Esophagus (tissue), 2 donors: ENCODE measurements around the gene KRTAP4-12. TPM values are rescaled to one million over a fixed set of nuclear protein-coding genes. Genes with fewer than 3 reads are reported as not detected.
"Not testable (repeated sequence)": the region's sequence is repeated elsewhere in the genome, so short reads cannot be mapped to it uniquely, and the experiment has no call there.

Experiments used
- H3K27ac ChIP-seq, 2 donors: one replicate each; pipeline ENCODE4 v1.5.1; 2013; ENCODE audit warnings: low read depth in 2 of 2, mild to moderate bottlenecking in 2 of 2, inconsistent platforms in 1 of 2, low read length in 1 of 2, moderate library complexity in 1 of 2
- H3K27me3 ChIP-seq, 2 donors: one replicate each; pipeline ENCODE4 v1.6.1; 2013; ENCODE audit warnings: low read length in 2 of 2, control low read depth in 1 of 2, mild to moderate bottlenecking in 1 of 2; ENCODE audit not compliant: insufficient read depth in 2 of 2, control insufficient read depth in 1 of 2
- H3K36me3 ChIP-seq, 2 donors: one replicate each; pipeline ENCODE4 v1.6.1; 2013; ENCODE audit warnings: low read length in 1 of 2; ENCODE audit not compliant: control insufficient read depth in 2 of 2, insufficient read depth in 2 of 2
- H3K4me1 ChIP-seq, 2 donors: one replicate each; pipeline ENCODE4 v1.6.1; 2013; ENCODE audit warnings: low read length in 1 of 2; ENCODE audit not compliant: control insufficient read depth in 2 of 2, insufficient read depth in 2 of 2
- H3K4me3 ChIP-seq, 2 donors: one replicate each; pipeline ENCODE4 v1.5.1; 2013; ENCODE audit warnings: low read length in 2 of 2, mild to moderate bottlenecking in 2 of 2, low read depth in 1 of 2, moderate library complexity in 1 of 2
- H3K9me3 ChIP-seq, 2 donors: one replicate each; pipeline ENCODE4 v1.6.1; 2013; ENCODE audit warnings: mild to moderate bottlenecking in 2 of 2, low read depth in 1 of 2, low read length in 1 of 2, moderate library complexity in 1 of 2; ENCODE audit not compliant: control insufficient read depth in 2 of 2, insufficient read depth in 1 of 2
- WGBS, 2 donors: extraction: QIAGEN DNeasy Blood & Tissue Kit; methylation state at CpG; one replicate each; pipeline ENCODE4 v1.1.7; 2013; 5-methylcytosine and 5-hydroxymethylcytosine counted together
- polyA plus RNA-seq, 2 donors: library from polyadenylated mRNA; stranded (reverse); fragments of 200-250 nt; gene quantifications; one replicate each; pipeline ENCODE4 v1.2.3, GENCODE V29; 2013
- donor health status: healthy with polysubstance abuse.
- donor health status: Bipolar disorder and iron deficiency.

KRTAP4-12 gene
- polyA plus RNA-seq, 2 donors: not detected

DNA sequence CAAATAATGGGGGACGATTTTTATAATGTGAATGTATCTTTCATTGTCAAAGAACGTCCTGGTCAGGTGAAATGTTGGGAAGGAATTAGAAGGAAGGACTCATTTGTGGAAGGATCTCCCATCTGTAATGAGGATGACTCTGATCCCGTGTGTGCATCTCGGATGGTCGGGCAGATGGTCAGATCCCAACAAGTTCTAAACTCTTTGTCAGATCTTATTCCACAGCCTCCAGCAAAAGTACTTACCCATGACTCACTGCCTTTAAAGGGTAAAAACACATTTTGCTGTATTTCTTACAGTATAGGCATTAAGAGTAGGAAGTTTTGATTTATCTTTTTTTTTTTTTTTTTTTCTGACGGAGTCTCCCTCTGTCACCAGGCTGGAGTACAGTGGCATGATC lies 25.5 kb downstream of the KRTAP4-12 start:
- H3K36me3 ChIP-seq: no peaks in the 10 kb centered on the region
- H3K27ac ChIP-seq: no peak overlapping the region
- no peaks in the 10 kb centered on the region for H3K27me3 ChIP-seq
- no peak overlapping the region for H3K4me3 ChIP-seq
- 50 to 60% methylated on average over 5 to 6 of the region's 6 CpGs for WGBS, 2 donors
- no peaks in the 10 kb centered on the region for H3K4me1 ChIP-seq
- no peaks in the 10 kb centered on the region for H3K9me3 ChIP-seq

GRCh38 chr17:41098042-41098441 lies 25.9 kb downstream of the KRTAP4-12 start, which contains the start of gene KRTAP4-8:
Gene KRTAP4-8, minus strand, starts transcription at chr17:41098142. Its CDS starts 58 bp downstream, at chr17:41098084.
- Histone ChIP-seq H3K27me3 (no peaks in the 10 kb centered on the region), H3K27ac (no peak within 1 kb of the TSS), H3K36me3 (no peaks in the 10 kb centered on the region), H3K4me1 (no peaks in the 10 kb centered on the region), H3K4me3 (no peak within 1 kb of the TSS), H3K9me3 (no peaks in the 10 kb centered on the region)
- 59 to 64% methylated on average over 4 of the region's 4 CpGs for WGBS, 2 donors

DNA sequence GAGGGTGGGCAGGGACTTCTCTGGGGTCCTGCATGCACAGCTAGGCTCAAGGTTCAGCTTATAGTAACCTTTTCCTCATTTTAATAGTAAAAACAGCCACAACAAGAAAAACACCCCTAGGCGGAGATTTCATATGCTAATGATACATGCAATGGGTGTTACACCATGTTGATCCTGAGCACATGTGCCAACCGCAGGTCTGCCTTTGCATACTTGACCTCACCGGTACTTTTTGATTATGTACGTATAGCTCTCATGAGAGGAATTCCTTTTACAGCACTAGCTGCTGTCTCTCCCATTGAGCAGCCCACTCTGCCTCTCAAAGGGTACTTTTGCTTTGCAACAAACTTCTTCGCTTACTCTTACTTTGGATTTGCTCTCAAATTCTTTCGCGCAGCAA lies 27.9 kb downstream of the KRTAP4-12 start:
- Histone ChIP-seq H3K4me3 (no peak overlapping the region), H3K27ac (no peak overlapping the region), H3K4me1 (no peaks in the 10 kb centered on the region), H3K9me3 (no peaks in the 10 kb centered on the region), H3K27me3 (no peaks in the 10 kb centered on the region), H3K36me3 (no peaks in the 10 kb centered on the region)
- 86 to 89% methylated on average over 7 of the region's 7 CpGs for WGBS, 2 donors

DNA sequence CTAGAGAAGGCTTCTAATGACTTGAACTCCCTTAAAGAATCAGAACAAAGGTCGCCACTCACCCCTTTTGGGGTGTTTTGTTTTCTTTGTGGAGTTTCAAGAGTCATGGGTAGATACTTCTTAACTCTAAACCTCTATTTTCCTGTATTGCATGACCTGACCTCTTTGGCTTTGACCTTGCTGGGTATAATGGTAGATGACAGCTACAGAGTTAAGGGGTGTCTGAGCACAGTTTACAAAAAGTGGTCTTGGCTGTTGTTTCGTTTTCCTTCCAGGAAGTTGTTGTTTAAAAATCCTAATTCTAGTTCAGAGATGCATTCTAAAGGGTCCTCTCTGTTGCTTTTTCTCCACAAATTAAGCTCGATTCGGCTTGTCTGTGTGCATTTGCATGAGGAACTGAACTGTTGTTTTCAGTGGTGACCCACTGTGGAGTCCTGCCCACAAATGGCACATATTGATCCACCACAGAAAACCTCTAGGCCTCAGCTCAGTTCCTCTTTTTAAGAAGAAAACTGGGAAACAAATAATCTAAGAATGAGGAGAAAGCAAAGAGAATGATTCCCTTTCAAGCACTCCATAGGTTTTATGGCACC lies 35.1 kb downstream of the KRTAP4-12 start:
- not testable (repeated sequence) for H3K36me3 ChIP-seq, H3K27me3 ChIP-seq, H3K4me1 ChIP-seq, H3K4me3 ChIP-seq, H3K9me3 ChIP-seq, H3K27ac ChIP-seq
- WGBS, 2 donors: 58 to 69% methylated on average over 4 of the region's 4 CpGs

- H3K4me3 ChIP-seq, H3K9me3 ChIP-seq, H3K27me3 ChIP-seq, H3K4me1 ChIP-seq, H3K27ac ChIP-seq, H3K36me3 ChIP-seq: not testable (repeated sequence)
- 77 to 88% methylated on average over 12 to 14 of the region's 14 CpGs for WGBS, 2 donors
These were observed 39.7 kb downstream of the KRTAP4-12 start, which contains the start of gene KRTAP4-7 for GRCh38 chr17:41084100-41084856. Gene KRTAP4-7, plus strand, starts transcription at chr17:41084150. Its CDS starts 57 bp downstream, at chr17:41084207.

DNA sequence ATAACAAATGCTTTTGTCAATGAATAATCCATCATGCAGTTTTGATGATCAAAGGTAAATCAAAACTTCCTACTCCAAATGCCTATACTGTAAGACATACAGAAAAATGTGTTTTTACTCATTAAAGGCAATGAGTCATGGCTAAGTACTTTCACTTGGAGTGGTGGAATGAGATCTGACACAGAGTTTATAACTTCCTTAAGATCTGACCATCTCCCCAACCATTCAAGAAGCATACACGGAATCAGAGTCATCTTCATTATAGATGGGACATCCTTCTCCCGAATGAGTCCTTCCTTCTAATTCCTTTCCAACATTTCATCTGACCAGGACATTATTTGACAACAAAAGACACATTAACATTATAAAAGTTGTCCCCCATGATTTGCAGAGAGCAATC lies 40.6 kb downstream of the KRTAP4-12 start:
- H3K4me1 ChIP-seq, H3K36me3 ChIP-seq, H3K4me3 ChIP-seq, H3K27me3 ChIP-seq, H3K27ac ChIP-seq, H3K9me3 ChIP-seq: not testable (repeated sequence)
- 49 to 72% methylated on average over 2 of the region's 2 CpGs for WGBS, 2 donors

- no peak overlapping the region for H3K27ac ChIP-seq
- no peaks in the 10 kb centered on the region for H3K9me3 ChIP-seq
- 41 to 48% methylated on average over 4 of the region's 4 CpGs for WGBS, 2 donors
- no peaks in the 10 kb centered on the region for H3K36me3 ChIP-seq
- no peaks in the 10 kb centered on the region for H3K4me1 ChIP-seq
- no peak overlapping the region for H3K4me3 ChIP-seq
- H3K27me3 ChIP-seq: no peaks in the 10 kb centered on the region
These were observed 41.4 kb downstream of the KRTAP4-12 start for GRCh38 chr17:41082626-41083025.

- Histone ChIP-seq H3K27me3 (no peaks in the 10 kb centered on the region), H3K4me1 (peaks cover 0 to 1% of the 10 kb centered on the region in 2 donors), H3K36me3 (no peaks in the 10 kb centered on the region), H3K27ac (no peak overlapping the region), H3K4me3 (no peak overlapping the region), H3K9me3 (no peaks in the 10 kb centered on the region)
These were observed 47.2 kb downstream of the KRTAP4-12 start for GRCh38 chr17:41076788-41077187.

DNA sequence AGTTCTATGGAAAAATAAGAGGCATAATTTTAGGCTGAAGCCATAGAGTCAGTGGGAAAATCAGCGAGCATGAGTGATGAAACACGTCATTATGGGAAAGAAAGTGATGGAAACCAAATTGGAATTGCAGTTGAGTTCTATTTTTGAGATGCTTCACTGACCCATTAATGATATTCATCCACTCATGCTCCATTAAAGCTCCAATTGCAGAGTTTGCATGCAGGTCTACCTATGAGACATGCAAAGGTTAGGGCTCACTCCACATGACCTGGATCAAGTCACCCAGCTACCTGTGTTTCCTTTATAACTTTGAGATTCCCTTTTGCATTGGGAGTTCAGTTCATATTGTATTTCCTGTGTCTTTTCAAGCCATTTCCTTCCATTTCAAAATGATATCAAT lies 50.3 kb downstream of the KRTAP4-12 start:
- H3K4me3 ChIP-seq: no peak overlapping the region
- H3K27me3 ChIP-seq: no peaks in the 10 kb centered on the region
- H3K36me3 ChIP-seq: no peaks in the 10 kb centered on the region
- no peaks in the 10 kb centered on the region for H3K9me3 ChIP-seq
- WGBS, 2 donors: 90 to 94% methylated on average over 2 of the region's 2 CpGs
- H3K27ac ChIP-seq: no peak overlapping the region
- peaks cover 0 to 2% of the 10 kb centered on the region in 2 donors for H3K4me1 ChIP-seq
